Osteocyte (in vitro differentiated cells): ENCODE data around the gene NSD1. TPM values are rescaled to one million over a fixed set of nuclear protein-coding genes. Genes with fewer than 3 reads are reported as not detected.

Source experiments
- DNase-seq: peaks from one replicate; pipeline ENCODE4 v3.0.0; 2021; ENCODE audit warnings: mixed read lengths; ENCODE audit not compliant: unreplicated experiment; ENCODE audit errors: extremely low spot score
- H3K27ac Mint-ChIP-seq: one replicate; pipeline ENCODE4 v1.8.0; 2021; ENCODE audit warnings: mild to moderate bottlenecking, mixed read lengths; ENCODE audit not compliant: unreplicated experiment
- H3K27me3 Mint-ChIP-seq: one replicate; pipeline ENCODE4 v1.8.0; 2021; ENCODE audit warnings: mixed read lengths; ENCODE audit not compliant: unreplicated experiment
- H3K36me3 Mint-ChIP-seq: one replicate; pipeline ENCODE4 v1.8.0; 2021; ENCODE audit warnings: mixed read lengths; ENCODE audit not compliant: unreplicated experiment
- H3K4me1 Mint-ChIP-seq: one replicate; pipeline ENCODE4 v1.8.0; 2021; ENCODE audit warnings: mixed read lengths; ENCODE audit not compliant: unreplicated experiment
- H3K4me3 Mint-ChIP-seq: one replicate; pipeline ENCODE4 v1.8.0; 2021; ENCODE audit warnings: mild to moderate bottlenecking, moderate library complexity, mixed read lengths; ENCODE audit not compliant: unreplicated experiment
- H3K9me3 Mint-ChIP-seq: one replicate; pipeline ENCODE4 v1.8.0; 2021; ENCODE audit warnings: mixed read lengths; ENCODE audit not compliant: unreplicated experiment
- CTCF ChIP-seq: fragments of 200-600 bp; sonication (generic); IDR thresholded peaks from 2 replicates; pipeline ENCODE4 v1.5.0; 2021; ENCODE audit warnings: antibody characterized with exemption, mild to moderate bottlenecking, moderate library complexity
- total RNA-seq: library from RNA; stranded (reverse); gene quantifications from 2 replicates; pipeline ENCODE4 v1.2.1, GENCODE V29; 2021

Gene NSD1
- total RNA-seq, 1 donor from 2014 or later = 74.7 TPM

- Mint-ChIP-seq H3K27ac (no peak overlapping the region), H3K9me3 (no peaks in the 10 kb centered on the region), H3K27me3 (no peaks in the 10 kb centered on the region), H3K4me3 (no peak overlapping the region), H3K36me3 (peaks cover 34% of the 10 kb centered on the region), H3K4me1 (no peaks in the 10 kb centered on the region)
- DNase-seq = no peak
- no peak for TF ChIP-seq CTCF
Observed at GRCh38 chr5:177275883-177276282, 142.3 kb downstream of the NSD1 start.

GRCh38 chr5:177276886-177277285, 143.3 kb downstream of the NSD1 start:
- H3K4me3 Mint-ChIP-seq = no peak overlapping the region
- no peaks in the 10 kb centered on the region for H3K9me3 Mint-ChIP-seq
- H3K27ac Mint-ChIP-seq = no peak overlapping the region
- TF ChIP-seq CTCF = no peak
- H3K4me1 Mint-ChIP-seq = no peaks in the 10 kb centered on the region
- no peaks in the 10 kb centered on the region for H3K27me3 Mint-ChIP-seq
- peaks cover 37% of the 10 kb centered on the region for H3K36me3 Mint-ChIP-seq
- no peak for DNase-seq

GRCh38 chr5:177288191-177288590, 154.6 kb downstream of the NSD1 start:
- Mint-ChIP-seq H3K27me3 (no peaks in the 10 kb centered on the region), H3K27ac (no peak overlapping the region), H3K9me3 (no peaks in the 10 kb centered on the region), H3K36me3 (peaks cover 51% of the 10 kb centered on the region), H3K4me3 (no peak overlapping the region), H3K4me1 (no peaks in the 10 kb centered on the region)
- no peak for TF ChIP-seq CTCF
- DNase-seq = no peak

- Mint-ChIP-seq H3K36me3 (peaks cover 46% of the 10 kb centered on the region), H3K4me3 (no peak overlapping the region), H3K27me3 (no peaks in the 10 kb centered on the region), H3K4me1 (no peaks in the 10 kb centered on the region), H3K27ac (no peak overlapping the region), H3K9me3 (no peaks in the 10 kb centered on the region)
- no peak for TF ChIP-seq CTCF
- no peak for DNase-seq
Observed at GRCh38 chr5:177290816-177291596, 157.4 kb downstream of the NSD1 start.

- H3K36me3 Mint-ChIP-seq = peaks cover 48% of the 10 kb centered on the region
Observed at GRCh38 chr5:177291735-177292134, 158.2 kb downstream of the NSD1 start.

More at GRCh38 chr5:177291735-177292134, 158.2 kb downstream of the NSD1 start:
- Mint-ChIP-seq H3K4me3 (no peak overlapping the region), H3K27ac (no peak overlapping the region), H3K27me3 (no peaks in the 10 kb centered on the region), H3K4me1 (no peaks in the 10 kb centered on the region), H3K9me3 (no peaks in the 10 kb centered on the region)
- no peak for TF ChIP-seq CTCF
- no peak for DNase-seq
